IMR-90 (cell line): Measurements from ENCODE around the gene SLC47A2. TPM values are rescaled to one million over a fixed set of nuclear protein-coding genes. Genes with fewer than 3 reads are reported as not detected.

ENCODE experiments used
- ATAC-seq: fragments of 200-7000 bp; cut with Tn5 transposase; 2 replicates; pipeline ENCODE4 v1.9.1; 2020; ENCODE audit warnings: low read depth, mild to moderate bottlenecking, moderate library complexity
- BruUV-seq: library from RNA; stranded (reverse); fragments of 400-500 nt; replicated peaks from 2 replicates; lab custom pipeline; 2021; lab: Mats Ljungman, UMichigan
- CTCF ChIA-PET: fragments of 300-600 bp; formaldehyde crosslinking; extraction: SDS; loops from one replicate; lab custom pipeline; 2021; ENCODE audit warnings: antibody characterized with exemption; lab: Yijun Ruan, JAX
- POLR2A ChIA-PET: fragments of 300-600 bp; sonication (Branson Sonifier 250); formaldehyde crosslinking; loops from one replicate; lab custom pipeline; 2022; ENCODE audit warnings: antibody characterized with exemption; ENCODE audit not compliant: unreplicated experiment; lab: Charles Lee
- DNase-seq: peaks from one replicate; pipeline ENCODE4 v3.0.0; 2013
- H2AFZ ChIP-seq: replicated peaks from 2 replicates; pipeline ENCODE3; 2013; ENCODE audit warnings: low read length, mild to moderate bottlenecking; ENCODE audit not compliant: poor library complexity
- H2AK5ac ChIP-seq: 2 replicates; pipeline ENCODE4 v1.6.1; 2013; ENCODE audit warnings: low read depth, low read length, inconsistent platforms
- H2AK9ac ChIP-seq: replicated peaks from 2 replicates; pipeline ENCODE3; 2013; ENCODE audit warnings: mild to moderate bottlenecking, low read depth, low read length, moderate library complexity; ENCODE audit not compliant: poor library complexity
- H2BK120ac ChIP-seq: 2 replicates; pipeline ENCODE4 v1.6.1; 2013; ENCODE audit warnings: low read depth, low read length, inconsistent platforms
- H2BK15ac ChIP-seq: 3 replicates; pipeline ENCODE4 v1.6.1; 2013; ENCODE audit warnings: low read depth, low read length, inconsistent platforms
- H2BK20ac ChIP-seq: 2 replicates; pipeline ENCODE4 v1.6.1; 2013; ENCODE audit warnings: low read depth, mild to moderate bottlenecking, inconsistent platforms, low read length, moderate library complexity
- H2BK5ac ChIP-seq: 2 replicates; pipeline ENCODE4 v1.6.1; 2013; ENCODE audit warnings: mild to moderate bottlenecking, low read depth, low read length, inconsistent platforms; ENCODE audit not compliant: poor library complexity, severe bottlenecking
- H3K14ac ChIP-seq: replicated peaks from 2 replicates; pipeline ENCODE4 v1.6.1; 2013; ENCODE audit warnings: low read depth, low read length, inconsistent platforms
- H3K18ac ChIP-seq: 2 replicates; pipeline ENCODE4 v1.6.1; 2013; ENCODE audit warnings: low read depth, low read length, control low read depth
- H3K23ac ChIP-seq: 2 replicates; pipeline ENCODE4 v1.6.1; 2013; ENCODE audit warnings: low read depth, low read length, inconsistent platforms
- H3K27ac ChIP-seq: 2 replicates; pipeline ENCODE4 v1.5.1; 2013; ENCODE audit warnings: mild to moderate bottlenecking, control low read depth, low read length; ENCODE audit not compliant: insufficient read depth
- H3K27me3 ChIP-seq: 2 replicates; pipeline ENCODE4 v1.6.1; 2013; ENCODE audit warnings: low read length; ENCODE audit not compliant: control insufficient read depth, insufficient read depth
- H3K36me3 ChIP-seq: 2 replicates; pipeline ENCODE4 v1.6.1; 2013; ENCODE audit warnings: low read length, mixed read lengths; ENCODE audit not compliant: control insufficient read depth, insufficient read depth
- H3K4ac ChIP-seq: 2 replicates; pipeline ENCODE4 v1.6.1; 2013; ENCODE audit warnings: low read depth, low read length, inconsistent platforms
- H3K4me1 ChIP-seq: 2 replicates; pipeline ENCODE4 v1.6.1; 2013; ENCODE audit warnings: low read length, mixed read lengths; ENCODE audit not compliant: control insufficient read depth, insufficient read depth
- H3K4me2 ChIP-seq: 2 replicates; pipeline ENCODE4 v1.6.1; 2013; ENCODE audit warnings: low read depth, mild to moderate bottlenecking, control low read depth, low read length, moderate library complexity
- H3K4me3 ChIP-seq: 2 replicates; pipeline ENCODE4 v1.5.1; 2013; ENCODE audit warnings: low read depth, mild to moderate bottlenecking, control low read depth, low read length, moderate library complexity; ENCODE audit not compliant: insufficient read depth
- H3K56ac ChIP-seq: 2 replicates; pipeline ENCODE4 v1.6.1; 2013; ENCODE audit warnings: low read length, inconsistent platforms; ENCODE audit not compliant: insufficient read depth; ENCODE audit errors: extremely low read depth
- H3K79me1 ChIP-seq, 2 experiments: 2 replicates each; pipeline ENCODE4 v1.6.1; 2013; ENCODE audit warnings: low read length in 2 of 2, inconsistent platforms in 1 of 2, low read depth in 1 of 2
- H3K9ac ChIP-seq: 2 replicates; pipeline ENCODE4 v1.6.1; 2013; ENCODE audit warnings: low read depth, low read length, control low read depth
- H3K9me1 ChIP-seq: 2 replicates; pipeline ENCODE4 v1.6.1; 2013; ENCODE audit warnings: low read length, inconsistent platforms; ENCODE audit not compliant: insufficient read depth
- H3K9me3 ChIP-seq: 2 replicates; pipeline ENCODE4 v1.6.1; 2013; ENCODE audit warnings: low read length; ENCODE audit not compliant: control insufficient read depth, insufficient read depth
- H4K20me1 ChIP-seq: 2 replicates; pipeline ENCODE4 v1.6.1; 2013; ENCODE audit warnings: low read length, inconsistent platforms; ENCODE audit not compliant: insufficient read depth
- H4K5ac ChIP-seq: 2 replicates; pipeline ENCODE4 v1.6.1; 2013; ENCODE audit warnings: mild to moderate bottlenecking, low read depth, low read length, control low read depth
- H4K8ac ChIP-seq, 2 experiments: 2 replicates each; pipeline ENCODE4 v1.6.1; 2013; ENCODE audit warnings: low read depth in 2 of 2, low read length in 2 of 2, control low read depth in 1 of 2, inconsistent platforms in 1 of 2
- H4K91ac ChIP-seq: 2 replicates; pipeline ENCODE4 v1.6.1; 2013; ENCODE audit warnings: low read depth, low read length, inconsistent platforms; ENCODE audit not compliant: insufficient read depth
- CHD1 ChIP-seq: IDR thresholded peaks from 2 replicates; pipeline ENCODE4 v1.6.1; 2012; ENCODE audit warnings: low read depth, low read length, improper control_type of control experiment
- CTCF ChIP-seq: conservative IDR thresholded peaks from 2 replicates; pipeline ENCODE4 v1.5.1; 2012; ENCODE audit warnings: mild to moderate bottlenecking, low read depth, low read length, improper control_type of control experiment
- MAFK ChIP-seq: IDR thresholded peaks from 2 replicates; pipeline ENCODE4 v1.6.1; 2012; ENCODE audit warnings: low read depth, low read length, improper control_type of control experiment
- MAZ ChIP-seq: IDR thresholded peaks from 2 replicates; pipeline ENCODE4 v1.6.1; 2012; ENCODE audit warnings: low read depth, mild to moderate bottlenecking, low read length, improper control_type of control experiment, moderate library complexity, borderline replicate concordance
- MXI1 ChIP-seq: IDR thresholded peaks from 2 replicates; pipeline ENCODE4 v1.6.1; 2012; ENCODE audit warnings: low read depth, mild to moderate bottlenecking, low read length, moderate library complexity, borderline replicate concordance
- POLR2A ChIP-seq: IDR thresholded peaks from 2 replicates; pipeline ENCODE4 v1.6.1; 2012; ENCODE audit warnings: mild to moderate bottlenecking, low read depth, low read length
- RAD21 ChIP-seq: IDR thresholded peaks from 2 replicates; pipeline ENCODE4 v1.6.1; 2012; ENCODE audit warnings: low read length, improper control_type of control experiment
- RCOR1 ChIP-seq: IDR thresholded peaks from 2 replicates; pipeline ENCODE4 v1.6.1; 2012; ENCODE audit warnings: mild to moderate bottlenecking, low read length, improper control_type of control experiment; ENCODE audit not compliant: insufficient replicate concordance
- RFX5 ChIP-seq: IDR thresholded peaks from 2 replicates; pipeline ENCODE4 v1.8.0; 2012; ENCODE audit warnings: low read depth, mild to moderate bottlenecking, low read length, moderate library complexity
- SMC3 ChIP-seq: fragments of 150-350 bp; IDR thresholded peaks from 2 replicates; pipeline ENCODE4 v1.6.1; 2016; ENCODE audit warnings: low read depth, mild to moderate bottlenecking, antibody characterized with exemption, low read length, moderate library complexity
- WGBS, 2 experiments: methylation state at CpG; one replicate each; pipeline versions ENCODE4 v1.1.5 to v1.1.7; 2013; ENCODE audit warnings: missing lambda C conversion rate in 2 of 2; ENCODE audit not compliant: insufficient read length in 1 of 2; ENCODE audit errors: extremely low coverage in 2 of 2; 5-methylcytosine and 5-hydroxymethylcytosine counted together
- dilution Hi-C: fragments of 300-500 bp; cut with HindIII; formaldehyde crosslinking; loops from one replicate; pipeline ENCODE4 v1.14.3; 2018; ENCODE audit warnings: low sequenced_read_pairs; ENCODE audit not compliant: unreplicated experiment
- in situ Hi-C: fragments of 300-500 bp; cut with MboI; formaldehyde crosslinking; loops from 3 replicates; pipeline ENCODE4 v1.14.3; 2019; ENCODE audit warnings: low sequenced_read_pairs, inconsistent platforms, mixed read lengths
- intact Hi-C: fragments of 100-400 bp; cut with micrococcal nuclease; formaldehyde crosslinking; loops from 2 replicates; pipeline ENCODE4 v1.10.0; 2022
- polyA plus RNA-seq, 3 experiments: library from polyadenylated mRNA; depleted of rRNA; stranded (reverse); fragments of >200 nt; gene quantifications; 2 replicates each; pipeline ENCODE4 v1.2.3, GENCODE V29; 2012; ENCODE audit warnings: low replicate concordance in 1 of 3
- total RNA-seq: library from RNA; depleted of rRNA; stranded (reverse); fragments of >200 nt; gene quantifications from 2 replicates; pipeline ENCODE4 v1.2.3, GENCODE V29; 2012

The SLC47A2 gene
- total and polyA plus RNA-seq, 2 of the 4 experiments (the other 2 are of a cell fraction) = not detected

GRCh38 chr17:19748807-19749193 lies 32.4 kb upstream of the SLC47A2 start:
- no peak overlapping the region for H3K27ac ChIP-seq
- H3K9ac ChIP-seq = no peak overlapping the region
- no peak overlapping the region for H4K91ac ChIP-seq
- no peak overlapping the region for H2BK15ac ChIP-seq
- no peaks in the 10 kb centered on the region; the same call in 1 of the 2 replicates for H4K20me1 ChIP-seq
- no TSS peak for BruUV-seq
- POLR2A ChIA-PET = no interaction called here
- no peak overlapping the region for H4K5ac ChIP-seq
- H2BK120ac ChIP-seq = no peak overlapping the region
- in situ Hi-C loops (no loop called here), intact Hi-C loops (no loop called here), dilution Hi-C loops (no loop called here)
- 0 out of 2 replicates have a peak, but pooled peaks cover 3% of the 10 kb centered on the region for H3K9me1 ChIP-seq
- 61% methylated on average over 3 of the region's 13 CpGs; no CpG with 5 or more reads in 1 of the 2 experiments for WGBS, 2 experiments
- no peak overlapping the region for H2AK9ac ChIP-seq
- no peak overlapping the region for H2BK20ac ChIP-seq
- ATAC-seq = no peak
- no peak overlapping the region for H3K14ac ChIP-seq
- no peaks in the 10 kb centered on the region for H3K79me1 ChIP-seq
- H3K4me3 ChIP-seq = no peak overlapping the region
- no peak overlapping the region for H3K4me2 ChIP-seq
- H3K56ac ChIP-seq = no peak overlapping the region
- no peak overlapping the region for H2BK5ac ChIP-seq
- no peak overlapping the region for H2AK5ac ChIP-seq
- H2AFZ ChIP-seq = no peak overlapping the region
- H3K9me3 ChIP-seq = no peaks in the 10 kb centered on the region
- H3K36me3 ChIP-seq = no peaks in the 10 kb centered on the region
- no peak for TF ChIP-seq SMC3
- no peak for TF ChIP-seq CHD1
- no peak for TF ChIP-seq POLR2A
- no peak for TF ChIP-seq CTCF
- TF ChIP-seq MAFK = no peak
- no peak for TF ChIP-seq MXI1
- TF ChIP-seq RFX5 = no peak
- no peak for TF ChIP-seq RCOR1
- TF ChIP-seq MAZ = no peak
- TF ChIP-seq RAD21 = no peak
- H3K4ac ChIP-seq = no peak overlapping the region
- peaks cover 4% of the 10 kb centered on the region for H3K4me1 ChIP-seq
- H3K18ac ChIP-seq = no peak overlapping the region
- no peak overlapping the region for H3K23ac ChIP-seq
- CTCF ChIA-PET = no interaction called here
- no peak for DNase-seq
- H3K27me3 ChIP-seq = peaks cover 38% of the 10 kb centered on the region
- H4K8ac ChIP-seq = no peak overlapping the region
